HG03439 (cell line): Measurements from ENCODE around the gene PRPF38A.

Experiments
- ATAC-seq: cut with Tn5 transposase; IDR thresholded peaks from one replicate; pipeline ENCODE4 v1.9.1; 2021; ENCODE audit warnings: mild to moderate bottlenecking, moderate library complexity; ENCODE audit not compliant: unreplicated experiment

PRPF38A gene

GRCh38 chr1:52455686-52456085 lies 51.3 kb downstream of the PRPF38A start:
- no peak for ATAC-seq

- no peak for ATAC-seq
Measured at GRCh38 chr1:52460694-52461093, 56.3 kb downstream of the PRPF38A start.

DNA sequence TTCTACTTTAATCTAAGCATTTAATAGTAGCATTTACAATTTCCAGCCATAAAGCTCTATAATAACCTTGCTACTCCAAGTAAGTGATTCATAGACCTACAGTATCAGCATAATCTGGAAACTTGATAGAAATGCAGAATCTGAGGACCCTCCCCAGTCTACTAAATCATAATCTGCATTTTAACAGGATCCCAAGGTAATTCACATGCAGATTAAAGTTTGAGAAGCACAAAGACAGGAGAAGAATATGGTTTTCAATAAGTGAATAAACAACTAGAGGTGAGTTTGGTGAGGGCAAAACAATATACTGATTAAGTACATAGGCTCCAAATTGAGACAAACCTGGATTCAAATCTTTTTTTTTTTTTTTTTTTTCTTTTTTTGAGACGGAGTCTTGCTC lies 57.4 kb downstream of the PRPF38A start:
- no peak for ATAC-seq

- ATAC-seq: no peak
Measured at GRCh38 chr1:52463891-52464290, 59.5 kb downstream of the PRPF38A start.

DNA sequence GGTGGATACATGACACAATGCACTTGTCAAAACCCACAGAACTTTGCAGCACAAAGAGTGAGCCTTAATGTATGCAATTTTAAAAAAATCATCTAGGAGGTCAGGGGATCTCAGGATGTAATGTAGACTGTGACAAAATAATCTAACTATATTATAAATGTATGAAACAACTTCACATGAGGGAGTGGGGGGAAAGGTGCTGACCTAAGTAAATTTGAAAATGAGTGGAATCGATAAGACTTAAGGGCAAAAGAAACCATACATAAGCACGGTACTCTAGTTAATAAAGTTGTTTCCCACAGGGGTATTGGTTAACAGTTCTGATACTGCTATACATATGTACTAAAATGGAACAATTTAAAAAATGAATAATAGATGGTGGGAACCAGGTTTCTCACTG lies 64.7 kb downstream of the PRPF38A start:
- ATAC-seq: no peak
